Activated naive CD8-positive, alpha-beta T cell treated with anti-CD3 and anti-CD28 coated beads, Interleukin-2, amount 50 U/mL, for 16 hours (primary cell): ENCODE data around the gene ABL2.

Source experiments
- DNase-seq: peaks from one replicate; pipeline ENCODE4 v3.0.0-alpha.2; 2020; ENCODE audit warnings: low read depth, low spot score

The ABL2 gene

GRCh38 chr1:179094818-179095217, 134.7 kb downstream of the ABL2 start:
- no peak for DNase-seq

- no peak for DNase-seq
These were observed 136.5 kb downstream of the ABL2 start for GRCh38 chr1:179092896-179093461.

GRCh38 chr1:179091691-179092165, 137.7 kb downstream of the ABL2 start:
- DNase-seq, result no peak

- no peak for DNase-seq
These were observed 138.6 kb downstream of the ABL2 start for GRCh38 chr1:179090923-179091322.

DNA sequence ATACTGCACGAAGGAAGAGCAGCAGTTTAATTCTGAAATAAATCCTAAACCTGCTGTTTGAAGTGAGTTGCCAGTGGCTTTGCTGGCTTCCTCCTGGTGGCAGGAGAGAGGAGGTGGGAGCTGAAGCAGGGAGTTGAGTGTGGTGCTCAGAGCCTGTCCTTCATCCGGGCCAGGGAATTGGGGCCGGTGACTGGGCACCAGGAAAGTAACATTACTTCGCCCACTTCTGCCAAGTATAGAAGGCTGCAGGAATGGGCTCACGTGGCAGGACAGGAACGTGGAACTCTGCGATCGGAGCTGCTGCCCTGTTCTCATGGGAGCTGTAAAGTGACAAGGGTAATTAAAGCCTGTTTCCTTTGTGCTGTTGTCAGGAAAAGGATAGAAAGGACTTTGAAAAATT, 139.0 kb downstream of the ABL2 start:
- DNase-seq, result no peak

- DNase-seq, result no peak
These were observed 139.5 kb downstream of the ABL2 start for GRCh38 chr1:179089827-179090482.

DNA sequence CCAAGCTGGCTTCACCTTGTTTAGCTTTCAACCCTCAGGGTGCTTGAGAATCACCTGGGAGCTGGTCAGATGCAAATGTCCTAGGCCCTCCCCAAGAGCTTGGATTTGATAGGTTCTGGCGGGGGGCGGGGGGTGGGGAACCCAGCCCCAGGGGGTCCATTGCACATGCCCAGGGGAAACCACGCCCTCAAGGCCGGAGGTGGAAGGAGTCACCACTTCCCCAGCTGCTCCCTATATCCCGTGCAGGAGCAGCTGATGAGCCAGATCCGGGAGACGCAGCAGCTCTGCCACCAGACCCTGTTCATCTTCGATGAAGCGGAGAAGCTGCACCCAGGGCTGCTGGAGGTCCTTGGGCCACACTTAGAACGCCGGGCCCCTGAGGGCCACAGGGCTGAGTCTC, 141.8 kb downstream of the ABL2 start:
- DNase-seq, result no peak

DNA sequence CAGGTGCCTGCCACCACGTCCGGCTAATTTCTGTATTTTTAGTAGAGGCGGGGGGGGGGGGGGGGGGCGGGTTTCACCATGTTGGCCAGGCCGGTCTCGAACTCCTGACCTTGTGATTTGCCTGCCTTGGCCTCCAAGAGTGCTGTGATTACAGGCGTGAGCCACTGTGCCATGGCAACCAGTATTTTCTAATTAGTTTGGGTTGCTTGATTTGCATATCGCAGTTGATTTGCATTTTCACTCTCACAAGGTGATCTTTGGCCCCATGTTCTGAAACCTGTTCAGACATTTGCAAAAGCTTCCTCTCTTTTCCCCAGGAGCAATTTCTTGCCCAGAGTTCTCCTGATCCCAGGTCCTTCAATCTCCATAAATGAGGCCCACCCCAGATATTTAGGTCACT, 145.9 kb downstream of the ABL2 start:
- DNase-seq, result no peak

DNA sequence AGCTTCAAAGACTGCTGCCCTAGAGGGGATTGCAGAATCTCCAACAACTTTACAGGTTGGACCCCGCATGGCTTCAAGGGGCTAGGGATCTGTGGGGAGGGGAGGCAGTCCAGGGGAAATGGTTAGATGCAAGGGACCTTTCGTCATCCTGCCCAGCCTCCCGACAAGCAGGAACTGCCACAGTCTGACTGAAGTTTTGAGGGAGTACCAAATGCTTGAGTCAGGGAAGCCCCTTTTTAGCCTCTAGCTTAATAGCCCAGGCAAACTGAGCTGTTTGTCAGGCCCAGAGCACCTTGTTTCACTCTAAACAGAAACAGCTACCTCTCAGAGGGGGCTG, 146.5 kb downstream of the ABL2 start:
- DNase-seq, result no peak

DNA sequence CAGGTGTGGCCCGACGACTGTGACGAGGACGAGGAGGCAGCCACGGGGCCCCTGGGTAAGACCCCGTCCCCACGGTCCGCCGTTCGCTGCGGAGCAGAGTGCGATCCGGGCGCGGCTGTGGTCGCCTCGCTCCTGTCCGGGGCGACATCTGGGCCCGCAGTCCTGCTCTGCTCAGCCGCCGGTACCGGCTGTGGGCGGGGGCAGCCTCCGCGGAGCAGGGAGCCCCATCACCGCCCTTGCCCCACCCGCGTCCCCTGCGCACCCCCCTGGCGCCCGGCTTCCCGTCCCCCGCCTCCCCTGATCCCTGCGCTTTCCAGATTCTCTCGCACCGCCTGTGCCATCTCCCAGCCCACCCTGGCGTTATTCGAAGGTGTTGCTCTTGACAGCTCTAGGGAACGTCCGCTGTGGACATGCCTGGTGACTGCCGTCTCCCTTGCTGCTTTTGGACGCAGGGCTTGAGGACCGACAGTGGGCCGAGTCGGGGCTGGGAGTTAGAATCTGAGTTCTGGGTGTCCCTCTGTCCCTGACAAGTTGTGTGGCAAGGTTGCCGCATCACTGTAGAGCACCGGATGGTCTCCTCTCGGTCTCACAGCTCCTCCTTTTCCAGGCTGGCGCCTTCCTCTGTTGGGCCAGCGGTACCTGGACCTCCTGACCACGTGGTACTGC, 147.0 kb downstream of the ABL2 start:
- DNase-seq, result no peak

DNA sequence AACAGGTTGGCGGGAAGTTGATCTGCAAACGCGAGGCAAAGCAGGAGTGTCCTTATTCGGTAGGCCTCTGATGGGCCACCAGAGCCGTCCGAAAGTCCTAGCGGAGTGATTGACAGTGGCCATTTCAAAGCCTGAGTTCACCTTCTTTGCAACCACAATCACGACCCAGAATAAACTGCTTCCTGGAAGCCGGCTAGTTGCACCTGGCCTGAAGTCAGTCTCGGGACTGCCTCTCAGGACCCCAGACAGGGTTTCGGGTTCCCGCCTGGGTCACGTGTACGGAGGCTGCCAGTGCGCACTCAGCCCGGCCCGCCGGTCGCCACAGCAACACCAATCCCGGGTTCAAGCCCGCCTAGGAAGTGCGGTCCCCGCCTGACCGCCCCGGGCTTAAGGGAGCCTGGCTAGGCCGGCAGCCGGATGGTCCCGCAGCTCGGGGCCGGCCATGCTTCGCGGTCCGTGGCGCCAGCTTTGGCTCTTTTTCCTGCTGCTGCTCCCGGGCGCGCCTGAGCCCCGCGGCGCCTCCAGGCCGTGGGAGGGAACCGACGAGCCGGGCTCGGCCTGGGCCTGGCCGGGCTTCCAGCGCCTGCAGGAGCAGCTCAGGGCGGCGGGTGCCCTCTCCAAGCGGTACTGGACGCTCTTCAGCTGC, 147.7 kb downstream of the ABL2 start, which contains the start of gene TOR3A:
TOR3A (plus strand) TSS at position 384 of the 646 bp plus-strand sequence; CDS start at position 443, 59 bp downstream.
- DNase-seq, result peak; percentile 42

DNA sequence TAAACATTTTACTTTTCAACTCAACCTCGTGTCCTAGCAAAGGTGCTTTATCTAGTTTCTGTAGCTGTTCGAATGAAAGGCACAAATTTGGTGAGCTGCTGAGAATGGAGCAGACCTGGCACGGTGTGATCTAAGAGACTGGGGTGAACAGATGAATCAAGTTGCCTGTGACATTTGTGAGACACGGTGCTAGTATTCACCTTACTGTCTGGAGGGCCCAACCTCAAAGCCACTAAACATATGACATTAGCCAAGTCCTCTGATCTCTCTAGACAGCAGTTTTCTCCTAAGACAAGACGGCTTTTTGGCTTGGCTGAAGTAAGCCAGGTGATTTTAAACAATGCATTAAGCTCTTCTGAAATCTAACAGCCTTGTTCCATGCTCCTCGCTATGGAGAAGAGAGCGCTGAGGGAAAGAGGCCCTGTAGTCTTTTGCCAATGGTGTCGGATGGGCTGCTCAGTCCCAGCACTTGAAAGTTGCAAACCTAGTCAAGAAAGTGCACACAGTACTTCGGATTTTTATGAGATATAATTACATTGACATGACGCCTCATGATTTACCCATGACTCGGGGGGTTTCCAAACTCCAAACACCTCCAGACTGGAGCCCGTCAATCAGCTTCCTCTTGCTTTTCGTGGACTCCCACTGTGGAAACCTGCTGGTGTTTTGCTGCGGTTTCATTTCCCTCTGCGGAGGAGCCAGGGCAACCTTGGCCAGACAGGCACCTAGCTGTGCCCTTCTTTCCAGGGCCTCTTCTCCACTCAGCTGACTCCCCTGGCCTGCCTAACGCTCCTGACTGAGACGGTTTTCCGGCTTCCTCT, 148.4 kb downstream of the ABL2 start:
- DNase-seq, result no peak

DNA sequence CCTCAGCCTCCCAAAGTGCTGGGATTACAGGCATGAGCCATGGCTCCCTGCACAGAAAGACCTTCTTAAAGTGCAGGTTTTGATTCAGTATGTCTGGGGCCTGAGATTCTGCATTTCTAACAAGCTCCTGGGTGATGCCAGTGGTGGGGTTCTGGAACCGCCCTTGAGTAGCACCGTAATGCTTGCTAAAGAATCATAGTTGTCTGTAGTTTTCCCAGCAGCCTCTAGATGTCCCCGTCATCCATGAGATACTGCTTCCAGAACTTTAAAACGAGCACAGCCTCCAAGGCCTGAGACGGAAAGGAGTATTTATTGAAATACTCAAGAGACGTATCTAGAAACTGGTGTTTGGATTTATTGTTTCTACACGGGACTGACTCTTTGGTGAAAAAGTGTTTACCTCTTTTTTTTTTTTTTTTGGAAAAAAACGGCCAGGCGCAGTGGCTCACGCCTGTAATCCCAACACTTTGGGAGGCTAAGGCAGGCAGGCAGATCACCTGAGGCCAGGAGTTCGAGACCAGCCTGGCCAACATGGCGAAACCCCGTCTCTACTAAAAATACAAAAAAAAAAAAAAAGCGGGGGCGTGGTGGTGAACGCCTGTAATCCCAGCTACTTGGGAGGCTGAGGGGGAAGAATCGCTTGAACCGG, 150.2 kb downstream of the ABL2 start:
- DNase-seq, result no peak

DNA sequence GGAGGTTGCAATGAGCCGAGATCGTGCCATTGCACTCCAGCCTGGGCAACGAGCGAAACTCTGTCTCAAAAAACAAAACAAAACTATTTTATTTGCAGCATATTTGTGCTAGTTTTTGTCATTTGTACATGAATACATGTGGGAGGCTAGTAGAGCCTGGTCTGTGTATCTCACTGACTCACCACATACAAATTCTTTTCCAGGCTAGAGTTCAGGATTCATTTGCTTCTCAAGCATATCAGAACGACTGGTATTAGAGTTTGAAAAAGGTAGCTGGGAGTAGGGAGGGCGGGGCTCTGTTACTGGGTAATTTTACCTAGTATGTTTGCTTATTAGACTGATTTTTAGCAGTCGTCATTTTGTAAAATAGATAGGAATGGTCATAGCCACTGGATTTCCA, 152.1 kb downstream of the ABL2 start:
- DNase-seq, result no peak

DNA sequence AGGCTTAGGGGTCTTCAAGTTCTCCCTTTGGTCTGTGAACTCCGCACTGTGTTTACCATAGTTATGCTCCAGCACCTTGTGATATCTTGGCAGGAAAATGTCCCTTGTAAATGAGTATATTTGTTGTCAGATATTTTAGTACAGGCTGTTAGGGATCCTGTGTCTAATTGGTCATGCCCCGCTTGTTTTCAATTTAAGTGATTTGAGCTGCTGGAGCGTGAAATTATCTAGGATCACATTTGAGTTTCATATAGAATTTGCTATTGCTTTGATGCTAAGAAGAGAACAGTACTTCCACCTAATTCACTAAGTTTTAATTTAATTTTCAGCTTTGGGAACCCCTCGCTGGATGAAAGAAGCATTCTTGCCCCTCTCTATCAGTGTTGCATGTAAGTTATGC, 163.0 kb downstream of the ABL2 start:
- DNase-seq, result no peak

DNA sequence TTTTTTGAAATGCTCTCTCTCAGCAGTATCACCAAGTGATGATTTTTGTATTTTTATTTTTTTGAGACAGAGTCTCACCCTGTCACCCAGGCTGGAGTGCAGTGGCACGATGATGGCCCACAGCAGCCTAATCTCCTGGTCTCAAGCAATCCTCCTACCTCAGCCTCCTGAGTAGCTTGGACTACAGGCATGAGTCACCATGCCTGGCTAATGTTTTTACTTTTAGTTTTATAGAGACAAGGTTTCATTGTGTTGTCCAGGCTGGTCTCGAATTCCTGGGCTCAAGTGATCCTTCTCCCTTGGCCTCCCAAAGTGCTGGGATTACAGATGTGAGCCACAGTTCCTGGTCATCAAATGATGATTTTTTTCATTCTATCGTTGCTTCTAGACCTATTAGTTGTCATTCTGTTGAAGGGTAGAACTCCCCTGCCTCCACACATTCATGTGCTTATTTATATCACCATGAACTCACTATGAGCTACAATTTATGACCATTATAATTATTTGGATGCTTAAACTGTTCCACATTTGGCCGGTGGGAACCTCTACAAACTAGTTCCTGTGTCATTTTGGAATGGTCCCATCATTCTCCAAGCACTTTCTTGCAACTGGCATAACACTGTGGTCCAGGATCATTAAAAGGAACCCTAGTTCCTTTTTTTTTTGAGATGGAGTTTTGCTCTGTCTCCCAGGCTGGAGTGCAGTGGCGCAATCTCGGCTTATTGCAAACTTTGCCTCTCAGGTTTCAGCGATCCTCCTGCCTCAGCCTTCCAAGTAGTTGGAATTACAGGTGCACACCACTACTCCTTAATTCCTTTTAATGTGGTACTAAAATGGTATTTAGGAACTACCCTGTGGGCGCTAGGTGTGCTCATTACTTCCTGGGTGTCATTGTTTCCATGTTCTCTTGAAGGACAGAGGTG, 167.9 kb downstream of the ABL2 start:
- DNase-seq, result no peak

GRCh38 chr1:179058487-179059483, 170.7 kb downstream of the ABL2 start:
- DNase-seq, result no peak

GRCh38 chr1:179055937-179056336, 173.5 kb downstream of the ABL2 start:
- no peak for DNase-seq

DNA sequence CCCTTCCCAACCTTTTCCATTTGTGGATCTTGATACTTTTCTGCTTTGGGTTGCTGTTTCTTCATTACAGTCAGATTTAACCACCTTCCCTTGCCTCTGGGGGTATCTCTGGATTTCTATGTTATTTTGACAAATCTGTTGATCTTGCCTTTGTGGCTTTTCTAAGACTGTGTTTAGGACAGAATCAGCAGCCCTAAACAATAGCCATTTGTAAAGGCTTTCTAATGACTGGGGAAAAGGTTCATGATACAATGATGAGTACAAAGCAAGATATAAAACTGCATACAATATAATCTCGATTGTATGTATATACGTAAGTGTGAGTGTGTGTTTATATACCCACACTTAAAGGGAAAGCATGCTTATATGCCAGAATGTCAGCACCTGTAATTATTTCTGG, 176.0 kb downstream of the ABL2 start:
- no peak for DNase-seq
